HCT116 (cell line): ENCODE measurements around the gene ARNT2. TPM values are rescaled to one million over a fixed set of nuclear protein-coding genes. Genes with fewer than 3 reads are reported as not detected.

Experiments
- ATAC-seq: fragments of 200-7000 bp; cut with Tn5 transposase; 2 replicates; pipeline ENCODE4 v1.9.1; 2020; ENCODE audit warnings: mild to moderate bottlenecking, moderate library complexity
- BruUV-seq: library from RNA; stranded (reverse); fragments of 400-500 nt; replicated peaks from 2 replicates; lab custom pipeline; 2021; lab: Mats Ljungman, UMichigan
- CTCF ChIA-PET: fragments of 300-600 bp; sonication (Branson Sonifier 250); formaldehyde crosslinking; loops from one replicate; lab custom pipeline; 2021; ENCODE audit warnings: antibody characterized with exemption; lab: Charles Lee
- POLR2A ChIA-PET: fragments of 300-600, 350-600 bp; sonication (Branson Sonifier 250); formaldehyde crosslinking; loops from one replicate; lab custom pipeline; 2021; ENCODE audit warnings: antibody characterized with exemption; lab: Charles Lee
- RAD21 ChIA-PET, 2 experiments: fragments of 300-600 bp; sonication (Branson Sonifier 250); formaldehyde crosslinking; loops; one replicate each; lab custom pipeline; 2023; ENCODE audit warnings: low total read pairs in 2 of 2; ENCODE audit not compliant: uncharacterized antibody in 2 of 2, unreplicated experiment in 2 of 2, low non-redundant PET in 1 of 2; lab: Charles Lee
- DNase-seq: peaks from one replicate; pipeline ENCODE4 v3.0.0-alpha.2; 2010; ENCODE audit warnings: low read depth, low spot score
- H2AFZ ChIP-seq: fragments of 200-600 bp; shearing (Covaris generic), sonication (generic); 2 replicates; pipeline ENCODE4 v1.6.1; 2017; ENCODE audit warnings: low read depth, mixed run types, mixed read lengths, antibody characterized with exemption, low read length; ENCODE audit not compliant: poor library complexity, severe bottlenecking
- H3K27ac ChIP-seq: 2 replicates; pipeline ENCODE4 v1.5.1; 2012; ENCODE audit warnings: low read depth, low read length
- H3K27me3 ChIP-seq: fragments of 200-600 bp; sonication (generic); 2 replicates; pipeline ENCODE4 v1.6.1; 2016; ENCODE audit warnings: mixed run types, low read length, mixed read lengths; ENCODE audit not compliant: insufficient read depth
- H3K36me3 ChIP-seq, 2 experiments: fragments of 200-500 bp in 1 of 2; fragments of 200-600 bp in 1 of 2; sonication (Bioruptor generic) in 1 of 2; sonication (generic) in 1 of 2; 2 replicates each; pipeline versions ENCODE4 v1.5.1 to v1.6.1; 2014 to 2016; ENCODE audit warnings: low read length in 2 of 2, inconsistent platforms in 1 of 2, mixed read lengths in 1 of 2, mixed run types in 1 of 2; ENCODE audit not compliant: insufficient read depth in 2 of 2, control insufficient read depth in 1 of 2
- H3K4me1 ChIP-seq, 2 experiments: fragments of 200-600 bp in 1 of 2; sonication (generic) in 1 of 2; 2 replicates each; pipeline versions ENCODE4 v1.5.1 to v1.6.1; 2012 to 2017; ENCODE audit warnings: low read length in 2 of 2, inconsistent platforms in 1 of 2, mild to moderate bottlenecking in 1 of 2, mixed read lengths in 1 of 2, mixed run types in 1 of 2, moderate library complexity in 1 of 2; ENCODE audit not compliant: insufficient read depth in 2 of 2, control insufficient read depth in 1 of 2
- H3K4me2 ChIP-seq: fragments of 200-600 bp; sonication (generic); 2 replicates; pipeline ENCODE4 v1.6.1; 2017; ENCODE audit warnings: mixed run types, low read length, mixed read lengths
- H3K4me3 ChIP-seq, 2 experiments: fragments of 200-600 bp in 1 of 2; sonication (generic) in 1 of 2; replicated peaks in 1 of 2; 2 replicates each; pipeline ENCODE4 v1.5.1; 2011 to 2016; ENCODE audit warnings: low read length in 2 of 2, control low read depth in 1 of 2, low read depth in 1 of 2, mild to moderate bottlenecking in 1 of 2, mixed read lengths in 1 of 2, mixed run types in 1 of 2
- H3K79me2 ChIP-seq: fragments of 200-600 bp; sonication (generic); 2 replicates; pipeline ENCODE4 v1.6.1; 2017; ENCODE audit warnings: mild to moderate bottlenecking, mixed run types, low read length, moderate library complexity, mixed read lengths; ENCODE audit not compliant: insufficient read depth
- H3K9ac ChIP-seq: fragments of 200-600 bp; sonication (generic); 2 replicates; pipeline ENCODE4 v1.6.1; 2016; ENCODE audit warnings: low read length, mixed read lengths
- H3K9me2 ChIP-seq: fragments of 200-600 bp; sonication (generic), shearing (Covaris generic); 2 replicates; pipeline ENCODE4 v1.6.1; 2017; ENCODE audit warnings: mixed run types, mild to moderate bottlenecking, moderate library complexity; ENCODE audit not compliant: insufficient read depth
- H3K9me3 ChIP-seq, 2 experiments: fragments of 200-500 bp in 1 of 2; fragments of 200-600 bp in 1 of 2; sonication (Bioruptor generic) in 1 of 2; sonication (generic) in 1 of 2; 2 replicates each; pipeline ENCODE4 v1.6.1; 2014 to 2017; ENCODE audit warnings: low read length in 2 of 2, mixed read lengths in 2 of 2, inconsistent platforms in 1 of 2, low read depth in 1 of 2, mild to moderate bottlenecking in 1 of 2, mixed run types in 1 of 2, moderate library complexity in 1 of 2; ENCODE audit not compliant: control insufficient read depth in 1 of 2, insufficient read depth in 1 of 2
- H4K20me1 ChIP-seq: fragments of 200-600 bp; sonication (generic), shearing (Covaris generic); 2 replicates; pipeline ENCODE4 v1.6.1; 2017; ENCODE audit warnings: mixed run types, mild to moderate bottlenecking, moderate library complexity; ENCODE audit not compliant: insufficient read depth
- ATF3 ChIP-seq: IDR thresholded peaks from 2 replicates; pipeline ENCODE4 v1.6.1; 2012
- CEBPB ChIP-seq: IDR thresholded peaks from 2 replicates; pipeline ENCODE4 v1.6.1; 2012; ENCODE audit warnings: low read depth
- CTCF ChIP-seq, 3 experiments: fragments of 200-600 bp in 1 of 3; sonication (generic) in 1 of 3; IDR thresholded peaks in 2 of 3; conservative IDR thresholded peaks in 1 of 3; 2 replicates each; pipeline ENCODE4 v1.5.1; 2012 to 2017; ENCODE audit warnings: low read depth in 2 of 3, low read length in 2 of 3, antibody characterized with exemption in 1 of 3, borderline replicate concordance in 1 of 3, control low read depth in 1 of 3, mild to moderate bottlenecking in 1 of 3, mixed read lengths in 1 of 3, mixed run types in 1 of 3, moderate library complexity in 1 of 3; ENCODE audit not compliant: insufficient read depth in 1 of 3
- EGR1 ChIP-seq: IDR thresholded peaks from 2 replicates; pipeline ENCODE4 v1.6.1; 2012; ENCODE audit warnings: low read depth
- EZH2 ChIP-seq: fragments of 200-600 bp; sonication (generic); IDR thresholded peaks from 2 replicates; pipeline ENCODE4 v1.6.1; 2017; ENCODE audit warnings: antibody characterized with exemption, mixed run types
- FOSL1 ChIP-seq: IDR thresholded peaks from 2 replicates; pipeline ENCODE4 v1.6.1; 2012; ENCODE audit warnings: low read depth
- JUND ChIP-seq: IDR thresholded peaks from 2 replicates; pipeline ENCODE4 v1.6.1; 2012
- RAD21 ChIP-seq: IDR thresholded peaks from 2 replicates; pipeline ENCODE4 v1.6.1; 2012; ENCODE audit warnings: low read depth, mild to moderate bottlenecking
- SIN3A ChIP-seq: IDR thresholded peaks from 2 replicates; pipeline ENCODE4 v1.6.1; 2012; ENCODE audit warnings: low read depth
- SRF ChIP-seq: IDR thresholded peaks from 2 replicates; pipeline ENCODE4 v1.6.1; 2012; ENCODE audit warnings: low read depth
- TCF7L2 ChIP-seq: IDR thresholded peaks from 2 replicates; pipeline ENCODE4 v1.7.0; 2011; ENCODE audit warnings: borderline replicate concordance, inconsistent platforms; ENCODE audit not compliant: insufficient read depth, insufficient read length; ENCODE audit errors: extremely low read depth
- YY1 ChIP-seq: IDR thresholded peaks from 2 replicates; pipeline ENCODE4 v1.6.1; 2011; ENCODE audit warnings: low read length, low read depth, moderate library complexity, mild to moderate bottlenecking; ENCODE audit not compliant: insufficient replicate concordance; ENCODE audit errors: extremely low read depth
- ZFX ChIP-seq: fragments of 450-650 bp; IDR thresholded peaks from 2 replicates; pipeline ENCODE4 v1.6.1; 2017
- intact Hi-C: fragments of 100-400 bp; cut with micrococcal nuclease; formaldehyde crosslinking; loops from 2 replicates; pipeline ENCODE4 v1.10.0; 2022
- total RNA-seq: library from RNA; stranded (reverse); gene quantifications from one replicate; pipeline ENCODE4 v1.2.1, GENCODE V29; 2021; ENCODE audit not compliant: unreplicated experiment
- TF ChIP-seq, protein P1 (sequence below): IDR thresholded peaks from 2 replicates; pipeline ENCODE4 v1.6.1; 2012
- TF ChIP-seq, protein P2 (sequence below): IDR thresholded peaks from 2 replicates; pipeline ENCODE4 v1.6.1; 2011; ENCODE audit warnings: mild to moderate bottlenecking, low read length, moderate library complexity; ENCODE audit not compliant: insufficient replicate concordance; ENCODE audit errors: extremely low read depth
- TF ChIP-seq, protein P3 (sequence below): IDR thresholded peaks from 2 replicates; pipeline ENCODE4 v1.6.1; 2012; ENCODE audit warnings: low read depth

Gene ARNT2
- total RNA-seq, 1 experiment from 2014 or later = 3.0 TPM

DNA sequence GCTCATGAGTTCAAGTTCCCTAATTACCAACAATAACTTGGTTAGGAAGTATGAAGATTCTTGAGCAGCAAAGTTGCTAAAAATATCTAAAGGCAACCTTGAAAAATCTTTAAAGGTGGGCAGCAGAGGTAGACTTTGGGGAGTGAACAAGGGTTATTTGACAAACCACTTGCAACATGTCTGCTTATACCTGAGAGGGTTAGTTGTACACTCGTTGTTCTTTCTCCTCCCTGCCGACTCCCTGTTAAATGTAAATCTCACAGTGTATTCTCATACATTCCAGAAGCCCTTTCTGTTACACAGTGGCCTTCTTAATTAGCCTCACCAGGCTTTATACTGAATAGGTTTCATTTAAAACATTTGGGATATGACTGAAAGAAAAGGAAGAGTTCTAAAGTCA is 121.7 kb downstream of the ARNT2 start (continued):
- no peak for TF ChIP-seq ATF3

DNA sequence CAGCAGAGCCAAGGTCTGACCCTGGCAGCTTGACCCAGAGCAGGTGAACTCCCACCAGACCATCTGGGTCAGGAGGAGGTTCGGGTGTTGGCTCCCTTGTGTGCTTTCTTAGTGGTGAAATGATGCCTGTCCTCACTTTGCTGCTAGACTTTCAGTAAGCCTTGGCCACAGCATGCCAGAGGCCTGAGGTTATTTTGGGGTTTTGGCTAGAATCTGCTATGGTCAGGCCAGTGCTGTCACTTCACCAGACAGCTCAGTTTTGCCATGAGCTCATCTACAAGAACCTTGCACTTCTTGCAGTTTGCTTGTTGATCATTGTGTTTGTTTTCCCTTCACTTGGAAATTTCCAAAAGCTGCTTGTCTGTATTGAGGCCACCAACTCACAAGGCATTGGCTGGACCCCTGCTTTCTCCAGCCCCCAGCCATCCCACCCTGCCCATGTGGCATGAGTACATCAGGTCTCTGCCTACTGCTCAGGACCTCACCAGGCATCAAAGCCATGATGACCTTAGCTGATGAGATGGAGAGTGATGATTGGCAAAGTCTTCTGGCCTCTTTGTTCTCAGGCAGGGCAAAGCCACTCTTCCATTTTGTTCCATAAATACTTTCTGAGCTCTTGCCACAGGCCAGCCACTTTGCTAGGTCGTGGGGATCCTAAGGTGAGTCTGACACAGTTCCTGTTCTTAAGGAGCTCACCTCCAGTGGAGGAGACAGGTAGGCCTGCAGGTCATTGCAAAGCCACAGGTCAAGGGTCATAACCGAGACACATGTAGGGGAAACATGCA is 122.6 kb downstream of the ARNT2 start:
- no TSS peak for BruUV-seq
- DNase-seq (no peak), ATAC-seq (no peak)
- Histone ChIP-seq H3K9ac (no peak overlapping the region), H3K27me3 (no peaks in the 10 kb centered on the region), H3K4me3 (no peak overlapping the region), H3K9me2 (no peaks in the 10 kb centered on the region), H3K4me2 (no peak overlapping the region), H4K20me1 (no peaks in the 10 kb centered on the region), H2AFZ (no peak overlapping the region), H3K79me2 (no peaks in the 10 kb centered on the region), H3K36me3 (no peaks in the 10 kb centered on the region), H3K9me3 (no peaks in the 10 kb centered on the region), H3K27ac (no peak overlapping the region), H3K4me1 (no peaks in the 10 kb centered on the region)
- ChIA-PET CTCF (no interaction called here), POLR2A (no interaction called here), RAD21 (no interaction called here)
- intact Hi-C loops = no loop called here
- TF ChIP-seq FOSL1 (no peak), RAD21 (no peak), CTCF (IDR thresholded peaks at IDR 0.05 in 2 of 3, conservative IDR thresholded peaks at IDR 0.05 in 1 of 3; ENCODE audit: borderline replicate concordance in 1 of 3, insufficient read depth in 1 of 3, low read depth in 2 of 3, low read length in 2 of 3) (no peak), EZH2 (no peak), EGR1 (no peak), SIN3A (no peak), ATF3 (no peak), TCF7L2 (no peak), ZFX (no peak), JUND (no peak), SRF (no peak), YY1 (no peak), CEBPB (no peak)
- TF ChIP-seq, protein P1, sequence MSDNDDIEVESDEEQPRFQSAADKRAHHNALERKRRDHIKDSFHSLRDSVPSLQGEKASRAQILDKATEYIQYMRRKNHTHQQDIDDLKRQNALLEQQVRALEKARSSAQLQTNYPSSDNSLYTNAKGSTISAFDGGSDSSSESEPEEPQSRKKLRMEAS = no peak
- TF ChIP-seq, protein P2, sequence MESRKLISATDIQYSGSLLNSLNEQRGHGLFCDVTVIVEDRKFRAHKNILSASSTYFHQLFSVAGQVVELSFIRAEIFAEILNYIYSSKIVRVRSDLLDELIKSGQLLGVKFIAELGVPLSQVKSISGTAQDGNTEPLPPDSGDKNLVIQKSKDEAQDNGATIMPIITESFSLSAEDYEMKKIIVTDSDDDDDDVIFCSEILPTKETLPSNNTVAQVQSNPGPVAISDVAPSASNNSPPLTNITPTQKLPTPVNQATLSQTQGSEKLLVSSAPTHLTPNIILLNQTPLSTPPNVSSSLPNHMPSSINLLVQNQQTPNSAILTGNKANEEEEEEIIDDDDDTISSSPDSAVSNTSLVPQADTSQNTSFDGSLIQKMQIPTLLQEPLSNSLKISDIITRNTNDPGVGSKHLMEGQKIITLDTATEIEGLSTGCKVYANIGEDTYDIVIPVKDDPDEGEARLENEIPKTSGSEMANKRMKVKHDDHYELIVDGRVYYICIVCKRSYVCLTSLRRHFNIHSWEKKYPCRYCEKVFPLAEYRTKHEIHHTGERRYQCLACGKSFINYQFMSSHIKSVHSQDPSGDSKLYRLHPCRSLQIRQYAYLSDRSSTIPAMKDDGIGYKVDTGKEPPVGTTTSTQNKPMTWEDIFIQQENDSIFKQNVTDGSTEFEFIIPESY = no peak
- TF ChIP-seq, protein P3, sequence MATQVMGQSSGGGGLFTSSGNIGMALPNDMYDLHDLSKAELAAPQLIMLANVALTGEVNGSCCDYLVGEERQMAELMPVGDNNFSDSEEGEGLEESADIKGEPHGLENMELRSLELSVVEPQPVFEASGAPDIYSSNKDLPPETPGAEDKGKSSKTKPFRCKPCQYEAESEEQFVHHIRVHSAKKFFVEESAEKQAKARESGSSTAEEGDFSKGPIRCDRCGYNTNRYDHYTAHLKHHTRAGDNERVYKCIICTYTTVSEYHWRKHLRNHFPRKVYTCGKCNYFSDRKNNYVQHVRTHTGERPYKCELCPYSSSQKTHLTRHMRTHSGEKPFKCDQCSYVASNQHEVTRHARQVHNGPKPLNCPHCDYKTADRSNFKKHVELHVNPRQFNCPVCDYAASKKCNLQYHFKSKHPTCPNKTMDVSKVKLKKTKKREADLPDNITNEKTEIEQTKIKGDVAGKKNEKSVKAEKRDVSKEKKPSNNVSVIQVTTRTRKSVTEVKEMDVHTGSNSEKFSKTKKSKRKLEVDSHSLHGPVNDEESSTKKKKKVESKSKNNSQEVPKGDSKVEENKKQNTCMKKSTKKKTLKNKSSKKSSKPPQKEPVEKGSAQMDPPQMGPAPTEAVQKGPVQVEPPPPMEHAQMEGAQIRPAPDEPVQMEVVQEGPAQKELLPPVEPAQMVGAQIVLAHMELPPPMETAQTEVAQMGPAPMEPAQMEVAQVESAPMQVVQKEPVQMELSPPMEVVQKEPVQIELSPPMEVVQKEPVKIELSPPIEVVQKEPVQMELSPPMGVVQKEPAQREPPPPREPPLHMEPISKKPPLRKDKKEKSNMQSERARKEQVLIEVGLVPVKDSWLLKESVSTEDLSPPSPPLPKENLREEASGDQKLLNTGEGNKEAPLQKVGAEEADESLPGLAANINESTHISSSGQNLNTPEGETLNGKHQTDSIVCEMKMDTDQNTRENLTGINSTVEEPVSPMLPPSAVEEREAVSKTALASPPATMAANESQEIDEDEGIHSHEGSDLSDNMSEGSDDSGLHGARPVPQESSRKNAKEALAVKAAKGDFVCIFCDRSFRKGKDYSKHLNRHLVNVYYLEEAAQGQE = no peak
